GM18861 (cell line): Measurements from ENCODE around the gene C1QTNF1.
"Not testable (repeated sequence)": the region's sequence is repeated elsewhere in the genome, so short reads cannot be mapped to it uniquely, and the experiment has no call there.

Experiments used
- ATAC-seq: cut with Tn5 transposase; IDR thresholded peaks from one replicate; pipeline ENCODE4 v1.9.1; 2021; ENCODE audit not compliant: unreplicated experiment

Gene C1QTNF1

GRCh38 chr17:79005063-79005861, 18.7 kb upstream of the C1QTNF1 start:
- no peak for ATAC-seq

- ATAC-seq = no peak
These were observed 17.9 kb upstream of the C1QTNF1 start for GRCh38 chr17:79006046-79006445.

GRCh38 chr17:79006794-79007503, 17.0 kb upstream of the C1QTNF1 start:
- no peak for ATAC-seq

DNA sequence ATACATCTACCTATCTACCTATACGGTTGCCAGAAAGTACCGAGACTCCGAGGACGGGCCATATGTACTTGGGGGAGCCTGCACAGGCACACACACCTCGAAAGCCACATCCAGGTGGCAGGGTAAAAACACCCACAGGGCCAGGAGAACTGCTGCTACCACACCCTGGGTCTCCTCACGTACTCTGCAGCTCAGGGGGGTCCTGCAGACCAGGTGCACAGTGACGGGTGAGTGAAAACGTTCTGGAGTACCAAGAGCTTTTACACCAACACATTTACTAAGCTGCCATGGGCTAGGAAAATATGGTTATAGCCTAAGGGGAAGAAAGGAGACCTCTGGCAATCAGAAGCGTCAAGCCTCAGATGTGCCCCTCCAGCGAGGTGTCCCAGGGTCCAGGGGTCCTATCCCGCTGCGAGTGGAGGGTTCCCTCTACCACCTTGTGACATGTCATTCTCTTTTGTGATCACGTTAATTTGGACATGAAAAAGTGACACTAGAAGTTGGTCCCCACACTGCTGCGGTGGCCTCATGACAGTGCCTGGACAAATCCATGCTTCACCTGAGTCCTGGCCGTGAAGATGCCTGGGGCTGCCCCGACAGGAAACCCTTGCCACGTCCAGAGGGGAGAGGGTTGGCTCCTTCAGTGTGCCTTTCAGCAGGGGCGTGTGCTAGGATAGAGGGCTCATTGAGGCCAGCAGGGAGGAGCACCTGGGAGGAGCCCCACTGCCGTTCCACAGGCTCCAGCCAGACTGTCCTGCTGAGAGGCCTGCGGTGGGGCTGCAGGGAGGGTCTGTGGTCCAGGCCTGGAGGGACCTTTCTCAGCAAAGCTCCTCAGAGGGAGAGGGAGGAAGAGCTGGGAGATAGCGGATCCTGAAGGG, 16.2 kb upstream of the C1QTNF1 start:
- ATAC-seq = no peak

GRCh38 chr17:79008666-79009387, 15.1 kb upstream of the C1QTNF1 start:
- ATAC-seq = peak; percentile 5

GRCh38 chr17:79009397-79010303, 14.3 kb upstream of the C1QTNF1 start, which contains the start of gene CANT1:
CANT1 (minus strand) TSS chr17:79009764; CDS start chr17:78997622, 12,142 bp downstream.
- peak; percentile 85 for ATAC-seq

DNA sequence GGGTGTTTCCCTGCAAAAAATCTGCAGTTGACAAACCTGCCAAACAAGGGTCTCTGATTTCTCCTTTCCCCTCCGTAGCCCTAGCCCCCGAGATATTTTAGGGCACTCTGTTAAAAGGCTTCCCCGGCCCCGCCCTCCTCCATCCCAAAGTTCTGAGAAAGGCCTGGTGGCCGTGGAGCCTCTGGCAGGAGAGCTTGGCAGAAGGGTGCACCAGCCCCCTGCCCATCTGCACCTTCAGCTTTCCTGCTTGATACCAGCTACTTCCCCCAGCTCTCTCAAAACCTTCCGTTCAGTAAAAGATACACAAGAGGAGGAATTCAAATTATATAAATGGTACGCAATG, 13.7 kb upstream of the C1QTNF1 start:
- ATAC-seq = no peak

DNA sequence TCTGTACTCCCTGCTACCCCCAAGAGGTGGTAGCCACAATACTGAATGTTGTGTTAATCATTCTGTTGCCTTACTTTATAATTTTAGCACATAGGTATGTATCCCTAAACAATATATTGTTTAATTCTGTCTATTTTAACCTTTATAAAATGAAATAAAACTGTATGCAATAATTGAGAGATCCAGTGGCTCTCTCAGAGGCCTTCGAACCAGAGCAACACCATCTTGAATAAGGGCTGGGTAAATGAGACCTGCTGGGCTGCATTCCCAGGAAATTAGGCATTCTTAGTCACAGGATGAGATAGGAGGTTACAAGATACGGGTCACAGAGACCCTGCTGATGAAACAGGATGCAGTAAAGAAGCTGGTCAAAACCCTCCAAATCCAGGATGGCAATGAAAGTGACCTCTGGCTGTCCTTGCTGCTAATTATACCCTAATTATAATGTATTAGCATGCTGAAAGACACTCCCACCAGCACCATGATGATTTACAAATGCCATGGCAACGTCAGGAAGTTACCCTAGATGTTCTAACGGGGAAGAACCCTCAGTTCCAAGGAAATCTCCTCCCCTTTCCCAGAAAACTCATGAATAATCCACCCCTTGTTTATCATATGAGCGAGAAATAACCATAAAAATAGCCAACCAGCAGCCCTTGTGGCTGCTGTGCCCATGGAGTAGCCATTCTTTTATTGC, 12.4 kb upstream of the C1QTNF1 start:
- ATAC-seq = no peak

DNA sequence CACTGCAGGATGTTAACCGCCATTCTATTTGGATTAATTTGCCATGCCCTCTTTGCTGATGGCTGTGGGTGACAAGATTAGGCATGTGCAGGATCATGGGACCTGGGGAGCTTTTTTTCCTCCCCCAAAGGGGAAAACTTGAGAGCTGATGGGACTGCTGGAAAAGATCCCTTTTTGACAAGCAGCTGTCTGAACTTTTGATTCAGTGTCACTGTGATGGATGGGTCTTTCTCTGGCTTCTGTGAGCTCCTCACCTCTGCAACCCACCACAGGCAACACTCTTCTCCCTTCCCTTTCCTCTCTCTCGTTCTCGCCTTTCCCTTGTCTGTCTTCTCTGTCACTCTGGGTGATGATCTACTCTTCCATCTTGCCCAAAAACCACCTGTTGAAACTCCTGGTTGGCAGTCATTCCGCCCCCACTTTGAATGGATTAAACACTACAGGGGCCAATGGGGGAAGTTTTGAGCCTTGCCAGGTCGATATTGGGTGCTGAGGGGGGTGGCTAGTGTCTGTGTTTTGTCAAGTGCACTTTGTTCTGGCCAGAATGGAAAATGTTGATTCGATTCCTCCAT, 11.3 kb upstream of the C1QTNF1 start:
- no peak for ATAC-seq

- ATAC-seq = no peak
These were observed 9.7 kb upstream of the C1QTNF1 start for GRCh38 chr17:79014158-79014758.

- no peak for ATAC-seq
These were observed 6.2 kb upstream of the C1QTNF1 start for GRCh38 chr17:79017546-79018369.

GRCh38 chr17:79018370-79018695, 5.6 kb upstream of the C1QTNF1 start:
- ATAC-seq = no peak

- no peak for ATAC-seq
These were observed 4.7 kb upstream of the C1QTNF1 start for GRCh38 chr17:79019261-79019631.

DNA sequence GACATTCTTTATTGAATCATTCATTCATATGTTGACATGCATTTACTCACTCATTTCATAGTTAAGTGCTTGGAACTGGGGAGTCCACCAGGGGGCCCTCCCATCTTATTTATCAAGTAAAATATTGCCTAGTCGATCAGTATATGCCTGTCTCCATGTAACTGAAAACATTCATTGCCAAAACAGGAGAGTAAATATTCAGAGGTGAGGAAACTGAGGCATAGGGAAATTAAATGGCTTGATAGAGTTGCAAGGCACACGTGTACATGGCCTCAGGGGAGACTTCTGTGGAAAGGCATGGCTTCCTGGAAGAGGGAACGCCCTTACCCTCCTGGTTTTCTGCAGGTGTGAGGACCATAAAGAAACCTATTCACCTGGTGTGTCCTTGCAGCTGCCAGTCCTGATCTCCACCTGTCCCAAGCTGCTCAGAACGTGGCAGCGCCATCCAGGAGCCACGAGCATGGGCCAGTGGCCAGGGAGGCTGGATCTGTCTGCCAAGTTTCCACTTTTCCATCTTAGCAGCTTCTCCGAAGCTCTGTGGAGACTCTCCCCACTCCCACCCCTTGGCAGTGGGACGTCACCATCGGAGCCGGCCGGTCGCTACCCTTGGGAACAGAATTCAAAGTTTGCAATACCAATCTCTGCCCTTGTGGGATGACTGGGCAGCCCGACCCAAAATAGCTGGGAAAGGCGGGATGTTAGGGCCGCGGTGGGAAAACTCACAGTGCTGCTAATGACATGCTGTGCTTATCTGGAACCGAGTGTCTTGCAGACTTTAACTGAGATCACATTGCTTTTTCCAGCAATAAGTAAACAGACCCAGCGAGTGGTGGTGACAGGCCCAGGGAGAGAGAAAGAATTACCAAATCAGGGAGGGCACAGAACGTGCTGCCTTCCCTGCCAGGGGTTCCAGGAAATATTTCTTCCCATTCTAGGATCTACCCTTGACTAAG, 4.1 kb upstream of the C1QTNF1 start:
- no peak for ATAC-seq

GRCh38 chr17:79020631-79021301, 3.2 kb upstream of the C1QTNF1 start:
- ATAC-seq = no peak

DNA sequence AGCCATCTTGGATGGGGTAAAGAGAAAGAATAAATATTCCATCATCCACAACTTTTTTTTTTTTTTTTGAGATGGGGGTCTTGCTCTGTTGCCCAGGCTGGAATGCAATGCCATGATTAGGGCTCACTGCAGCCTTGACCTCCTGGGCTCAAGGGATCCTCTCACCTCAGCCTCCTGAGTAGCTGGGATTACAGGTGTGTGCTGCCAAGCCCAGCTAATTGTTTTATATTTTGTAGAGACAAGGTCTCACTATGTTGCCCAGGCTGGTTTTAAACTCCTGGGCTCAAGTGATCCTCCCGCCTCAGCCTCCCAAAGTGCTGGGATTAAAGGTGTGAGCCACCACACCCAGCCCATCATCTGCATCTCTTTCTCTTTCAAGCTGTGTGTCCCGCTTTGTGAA, 2.0 kb upstream of the C1QTNF1 start:
- not testable (repeated sequence) for ATAC-seq
